Panc1 (cell line): ENCODE results near the gene KCNC4.

Experiments used
- POLR2AphosphoS5 ChIP-seq: IDR thresholded peaks from 2 replicates; pipeline ENCODE4 v1.6.1; 2012; ENCODE audit warnings: mild to moderate bottlenecking, low read depth, low read length, moderate library complexity
- TCF7L2 ChIP-seq: IDR thresholded peaks from 2 replicates; pipeline ENCODE4 v1.6.1; 2011; ENCODE audit warnings: mild to moderate bottlenecking, low read depth, low read length, inconsistent platforms
- TF ChIP-seq, protein P1 (sequence below): fragments of 450-650 bp; IDR thresholded peaks from 2 replicates; pipeline ENCODE4 v1.5.1; 2017; ENCODE audit warnings: mild to moderate bottlenecking
- TF ChIP-seq, protein P2 (sequence below), 2 experiments: IDR thresholded peaks; 2 replicates each; pipeline ENCODE4 v1.6.1; 2011 to 2012; ENCODE audit warnings: low read depth in 2 of 2, control low read depth in 1 of 2, low read length in 1 of 2, mild to moderate bottlenecking in 1 of 2, moderate library complexity in 1 of 2; ENCODE audit not compliant: insufficient read depth in 1 of 2

DNA sequence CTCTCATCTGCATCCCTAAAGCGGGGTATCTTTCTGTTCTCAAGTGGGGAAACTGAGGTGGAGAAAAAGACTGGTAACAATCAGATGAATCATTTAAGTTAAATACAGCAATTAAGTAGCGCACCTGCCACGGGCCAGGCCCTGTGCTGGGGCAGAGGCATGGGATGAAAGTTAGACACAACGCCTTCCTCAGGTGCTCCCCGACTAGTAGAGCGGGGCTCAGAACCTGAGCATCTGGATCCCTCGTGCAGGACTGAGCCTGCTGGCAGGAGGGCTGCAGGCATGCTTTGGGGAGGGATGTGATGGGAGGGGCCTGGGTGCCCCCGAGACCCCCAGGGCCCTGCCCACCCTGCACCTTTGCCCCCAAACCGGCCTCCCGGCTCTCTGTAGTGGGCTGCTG is 14.9 kb upstream of the KCNC4 start:
- TF ChIP-seq TCF7L2 (no peak), POLR2AphosphoS5 (no peak)
- TF ChIP-seq, protein P1, sequence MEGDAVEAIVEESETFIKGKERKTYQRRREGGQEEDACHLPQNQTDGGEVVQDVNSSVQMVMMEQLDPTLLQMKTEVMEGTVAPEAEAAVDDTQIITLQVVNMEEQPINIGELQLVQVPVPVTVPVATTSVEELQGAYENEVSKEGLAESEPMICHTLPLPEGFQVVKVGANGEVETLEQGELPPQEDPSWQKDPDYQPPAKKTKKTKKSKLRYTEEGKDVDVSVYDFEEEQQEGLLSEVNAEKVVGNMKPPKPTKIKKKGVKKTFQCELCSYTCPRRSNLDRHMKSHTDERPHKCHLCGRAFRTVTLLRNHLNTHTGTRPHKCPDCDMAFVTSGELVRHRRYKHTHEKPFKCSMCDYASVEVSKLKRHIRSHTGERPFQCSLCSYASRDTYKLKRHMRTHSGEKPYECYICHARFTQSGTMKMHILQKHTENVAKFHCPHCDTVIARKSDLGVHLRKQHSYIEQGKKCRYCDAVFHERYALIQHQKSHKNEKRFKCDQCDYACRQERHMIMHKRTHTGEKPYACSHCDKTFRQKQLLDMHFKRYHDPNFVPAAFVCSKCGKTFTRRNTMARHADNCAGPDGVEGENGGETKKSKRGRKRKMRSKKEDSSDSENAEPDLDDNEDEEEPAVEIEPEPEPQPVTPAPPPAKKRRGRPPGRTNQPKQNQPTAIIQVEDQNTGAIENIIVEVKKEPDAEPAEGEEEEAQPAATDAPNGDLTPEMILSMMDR: no peak
- TF ChIP-seq, protein P2, sequence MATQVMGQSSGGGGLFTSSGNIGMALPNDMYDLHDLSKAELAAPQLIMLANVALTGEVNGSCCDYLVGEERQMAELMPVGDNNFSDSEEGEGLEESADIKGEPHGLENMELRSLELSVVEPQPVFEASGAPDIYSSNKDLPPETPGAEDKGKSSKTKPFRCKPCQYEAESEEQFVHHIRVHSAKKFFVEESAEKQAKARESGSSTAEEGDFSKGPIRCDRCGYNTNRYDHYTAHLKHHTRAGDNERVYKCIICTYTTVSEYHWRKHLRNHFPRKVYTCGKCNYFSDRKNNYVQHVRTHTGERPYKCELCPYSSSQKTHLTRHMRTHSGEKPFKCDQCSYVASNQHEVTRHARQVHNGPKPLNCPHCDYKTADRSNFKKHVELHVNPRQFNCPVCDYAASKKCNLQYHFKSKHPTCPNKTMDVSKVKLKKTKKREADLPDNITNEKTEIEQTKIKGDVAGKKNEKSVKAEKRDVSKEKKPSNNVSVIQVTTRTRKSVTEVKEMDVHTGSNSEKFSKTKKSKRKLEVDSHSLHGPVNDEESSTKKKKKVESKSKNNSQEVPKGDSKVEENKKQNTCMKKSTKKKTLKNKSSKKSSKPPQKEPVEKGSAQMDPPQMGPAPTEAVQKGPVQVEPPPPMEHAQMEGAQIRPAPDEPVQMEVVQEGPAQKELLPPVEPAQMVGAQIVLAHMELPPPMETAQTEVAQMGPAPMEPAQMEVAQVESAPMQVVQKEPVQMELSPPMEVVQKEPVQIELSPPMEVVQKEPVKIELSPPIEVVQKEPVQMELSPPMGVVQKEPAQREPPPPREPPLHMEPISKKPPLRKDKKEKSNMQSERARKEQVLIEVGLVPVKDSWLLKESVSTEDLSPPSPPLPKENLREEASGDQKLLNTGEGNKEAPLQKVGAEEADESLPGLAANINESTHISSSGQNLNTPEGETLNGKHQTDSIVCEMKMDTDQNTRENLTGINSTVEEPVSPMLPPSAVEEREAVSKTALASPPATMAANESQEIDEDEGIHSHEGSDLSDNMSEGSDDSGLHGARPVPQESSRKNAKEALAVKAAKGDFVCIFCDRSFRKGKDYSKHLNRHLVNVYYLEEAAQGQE (IDR thresholded peaks at IDR 0.05; ENCODE audit: insufficient read depth in 1 of 2, low read depth in 2 of 2, low read length in 1 of 2): no peak
